OCI-LY7 (cell line): Measurements from ENCODE around the gene ZBED4. TPM values are rescaled to one million over a fixed set of nuclear protein-coding genes. Genes with fewer than 3 reads are reported as not detected.
"Not testable (repeated sequence)": the region's sequence is repeated elsewhere in the genome, so short reads cannot be mapped to it uniquely, and the experiment has no call there.

ENCODE experiments used
- BruUV-seq: library from RNA; stranded (reverse); fragments of 400-500 nt; replicated peaks from 2 replicates; lab custom pipeline; 2021; lab: Mats Ljungman, UMichigan
- CTCF ChIA-PET: fragments of 300-600 bp; sonication (Branson Sonifier 250); formaldehyde crosslinking; loops from one replicate; lab custom pipeline; 2022; ENCODE audit warnings: antibody characterized with exemption; ENCODE audit not compliant: unreplicated experiment; lab: Charles Lee
- POLR2A ChIA-PET: fragments of 300-600 bp; sonication (Branson Sonifier 250); formaldehyde crosslinking; loops from one replicate; lab custom pipeline; 2022; ENCODE audit warnings: antibody characterized with exemption; lab: Charles Lee
- DNase-seq: peaks from one replicate; pipeline ENCODE4 v3.0.0-alpha.2; 2015; ENCODE audit warnings: low spot score
- H2AFZ ChIP-seq: fragments of 200-600 bp; sonication (generic), shearing (Covaris generic); 2 replicates; pipeline ENCODE4 v1.6.1; 2014; ENCODE audit warnings: mild to moderate bottlenecking, antibody characterized with exemption, low read length, moderate library complexity
- H3K27ac ChIP-seq: fragments of 200-600 bp; sonication (generic); 2 replicates; pipeline ENCODE4 v1.5.1; 2014; ENCODE audit warnings: mixed run types, low read depth, mild to moderate bottlenecking, moderate library complexity, low read length, inconsistent platforms; ENCODE audit not compliant: poor library complexity, severe bottlenecking
- H3K36me3 ChIP-seq: fragments of 200-600 bp; sonication (generic); 2 replicates; pipeline ENCODE4 v1.6.1; 2014; ENCODE audit warnings: mild to moderate bottlenecking, antibody characterized with exemption, low read length, moderate library complexity, mixed read lengths; ENCODE audit not compliant: insufficient read depth
- H3K4me1 ChIP-seq: fragments of 200-600 bp; sonication (generic); 2 replicates; pipeline ENCODE4 v1.5.1; 2014; ENCODE audit warnings: mild to moderate bottlenecking, low read length; ENCODE audit not compliant: insufficient read depth, poor library complexity, severe bottlenecking
- H3K4me2 ChIP-seq: fragments of 200-600 bp; sonication (generic); 2 replicates; pipeline ENCODE4 v1.6.1; 2014; ENCODE audit warnings: mild to moderate bottlenecking, low read length
- H3K4me3 ChIP-seq: fragments of 200-600 bp; sonication (generic); 2 replicates; pipeline ENCODE4 v1.5.1; 2014; ENCODE audit warnings: mild to moderate bottlenecking, low read depth, low read length; ENCODE audit not compliant: poor library complexity, severe bottlenecking
- H3K79me2 ChIP-seq: fragments of 200-600 bp; sonication (generic); 2 replicates; pipeline ENCODE4 v1.6.1; 2016; ENCODE audit warnings: low read depth, mild to moderate bottlenecking, low read length, moderate library complexity, mixed read lengths; ENCODE audit not compliant: insufficient read depth
- H3K9me2 ChIP-seq: fragments of 200-600 bp; sonication (generic); 2 replicates; pipeline ENCODE4 v1.6.1; 2016; ENCODE audit warnings: mild to moderate bottlenecking, low read length, mixed read lengths; ENCODE audit not compliant: insufficient read depth
- H3K9me3 ChIP-seq: fragments of 200-600 bp; sonication (generic); 2 replicates; pipeline ENCODE4 v1.6.1; 2014; ENCODE audit warnings: mild to moderate bottlenecking, mixed run types, low read length, mixed read lengths
- H4K20me1 ChIP-seq: fragments of 200-600 bp; sonication (generic); 2 replicates; pipeline ENCODE4 v1.6.1; 2014; ENCODE audit warnings: mild to moderate bottlenecking, antibody characterized with exemption, low read length, moderate library complexity, mixed read lengths; ENCODE audit not compliant: insufficient read depth
- CTCF ChIP-seq: fragments of 200-600 bp; sonication (generic); conservative IDR thresholded peaks from 2 replicates; pipeline ENCODE4 v1.5.1; 2014; ENCODE audit warnings: mild to moderate bottlenecking, antibody characterized with exemption, low read length, moderate library complexity, mixed read lengths
- EZH2phosphoT487 ChIP-seq: fragments of 200-600 bp; sonication (generic); IDR thresholded peaks from 2 replicates; pipeline ENCODE4 v1.6.1; 2018; ENCODE audit warnings: low read depth, borderline replicate concordance, mild to moderate bottlenecking, mixed run types, antibody characterized with exemption, low read length, moderate library complexity, mixed read lengths
- intact Hi-C: fragments of 100-400 bp; cut with micrococcal nuclease; formaldehyde crosslinking; loops from one replicate; pipeline ENCODE4 v1.10.0; 2022; ENCODE audit not compliant: unreplicated experiment
- total RNA-seq, 2 experiments: library from RNA; depleted of rRNA in 1 of 2; stranded (reverse); fragments of >200 nt in 1 of 2; shearing (Covaris generic) in 1 of 2; gene quantifications; 2 replicates each; pipeline ENCODE4 v1.2.3, GENCODE V29; 2014 to 2022

The ZBED4 gene
- total RNA-seq, 2 experiments from 2014 or later, result 30.4 to 31.6 TPM

GRCh38 chr22:49820984-49821383 lies 32.7 kb upstream of the ZBED4 start:
- CTCF ChIA-PET, result no interaction called here
- TF ChIP-seq EZH2phosphoT487 (no peak), CTCF (no peak)
- H3K36me3 ChIP-seq, result peaks cover 95% of the 10 kb centered on the region
- H3K4me3 ChIP-seq, result no peak overlapping the region
- peaks cover 8% of the 10 kb centered on the region for H3K4me1 ChIP-seq
- POLR2A ChIA-PET, result no interaction called here
- H3K4me2 ChIP-seq, result no peak overlapping the region
- H4K20me1 ChIP-seq, result peaks cover 8% of the 10 kb centered on the region
- H2AFZ ChIP-seq, result no peak overlapping the region
- intact Hi-C loops, result no loop called here
- H3K9me3 ChIP-seq, result no peaks in the 10 kb centered on the region
- BruUV-seq, result no TSS peak
- H3K9me2 ChIP-seq, result no peaks in the 10 kb centered on the region
- H3K27ac ChIP-seq, result no peak overlapping the region
- H3K79me2 ChIP-seq, result peaks cover 86% of the 10 kb centered on the region
- DNase-seq, result no peak

DNA sequence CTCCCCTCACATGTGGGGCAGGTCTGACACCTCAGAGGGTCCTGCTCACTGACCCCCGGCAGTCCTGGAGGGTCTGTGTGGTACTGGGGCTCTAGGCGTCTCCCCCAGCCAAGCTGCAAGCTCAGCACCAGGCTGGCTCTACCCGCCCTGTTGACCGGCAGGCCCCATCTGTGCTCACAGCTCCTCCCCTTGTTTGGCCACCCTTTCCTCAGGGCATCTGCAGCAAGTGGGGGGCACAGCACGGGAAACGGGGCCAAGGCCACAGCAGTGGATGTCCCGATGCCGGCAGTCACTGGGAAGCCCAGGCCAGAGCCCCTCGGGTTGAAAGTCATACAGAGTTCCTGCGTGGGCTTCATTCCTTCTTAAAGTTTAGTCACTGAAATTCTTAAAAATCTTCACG lies 31.9 kb upstream of the ZBED4 start:
- Histone ChIP-seq H4K20me1 (peaks cover 15% of the 10 kb centered on the region), H3K36me3 (peaks cover 88% of the 10 kb centered on the region), H3K79me2 (peaks cover 86% of the 10 kb centered on the region), H3K4me1 (peaks cover 11% of the 10 kb centered on the region)
- DNase-seq, H3K4me3 ChIP-seq, H3K27ac ChIP-seq, H3K9me2 ChIP-seq, H3K9me3 ChIP-seq, BruUV-seq, CTCF ChIA-PET, POLR2A ChIA-PET, H2AFZ ChIP-seq, H3K4me2 ChIP-seq, intact Hi-C loops: not testable (repeated sequence)

- Histone ChIP-seq H4K20me1 (peaks cover 15% of the 10 kb centered on the region), H3K4me2 (no peak overlapping the region), H3K36me3 (peaks cover 70% of the 10 kb centered on the region), H3K9me2 (no peaks in the 10 kb centered on the region), H3K79me2 (peaks cover 73% of the 10 kb centered on the region), H3K9me3 (no peaks in the 10 kb centered on the region), H3K27ac (no peak overlapping the region), H3K4me3 (no peak overlapping the region), H2AFZ (no peak overlapping the region), H3K4me1 (peaks cover 18% of the 10 kb centered on the region)
- POLR2A ChIA-PET, result no interaction called here
- BruUV-seq, result TSS peak; percentile 47
- intact Hi-C loops, result no loop called here
- no peak for DNase-seq
- no peak for TF ChIP-seq EZH2phosphoT487
- no peak for TF ChIP-seq CTCF
- CTCF ChIA-PET, result no interaction called here
These were observed 30.2 kb upstream of the ZBED4 start for GRCh38 chr22:49823289-49824045.
